ENCODE data around the gene SLC10A4. TPM values are rescaled to one million over a fixed set of nuclear protein-coding genes. Genes with fewer than 3 reads are reported as not detected.
A peak's percentile ranks its signal among the peaks of the same experiment; 100 is the strongest.
"Not testable (repeated sequence)": the region's sequence is repeated elsewhere in the genome, so short reads cannot be mapped to it uniquely, and the experiment has no call there.

The SLC10A4 gene
- total RNA-seq = not detected

GRCh38 chr4:48483006-48483776 is at the start of gene SLC10A4:
Gene SLC10A4, plus strand, starts transcription at chr4:48483343. Its CDS starts 219 bp downstream, at chr4:48483562.
- H3K27me3 Mint-ChIP-seq = peaks cover 54% of the 10 kb centered on the region
- no peaks in the 10 kb centered on the region for H3K9me3 Mint-ChIP-seq (ENCODE audit: low read depth)
- ChIA-PET CTCF (no interaction called here), POLR2A (no interaction called here)
- no peaks in the 10 kb centered on the region for H3K36me3 Mint-ChIP-seq (ENCODE audit: low read depth)
- H3K4me1 Mint-ChIP-seq = peaks cover 7% of the 10 kb centered on the region
- peak within 1 kb of the TSS; percentile 38 for H3K4me3 Mint-ChIP-seq
- intact Hi-C loops (cut with DNase I, micrococcal nuclease) = loop anchor here in 1 of 2 experiments (10.0 kb wide), 1 partner anchor 168 kb away; no protein-coding TSS in a partner anchor
- no peak within 1 kb of the TSS for H3K27ac Mint-ChIP-seq
- ATAC-seq (peak; percentile 42), DNase-seq (peak; percentile 31)

GRCh38 chr4:48436318-48436717 is 46.8 kb upstream of the SLC10A4 start:
- Mint-ChIP-seq H3K9me3 (ENCODE audit: low read depth) (no peaks in the 10 kb centered on the region), H3K4me1 (peaks cover 8% of the 10 kb centered on the region), H3K27me3 (peaks cover 2% of the 10 kb centered on the region), H3K36me3 (ENCODE audit: low read depth) (no peaks in the 10 kb centered on the region), H3K4me3 (no peak overlapping the region), H3K27ac (no peak overlapping the region)
- no peak for DNase-seq
- no peak for ATAC-seq
- CTCF ChIA-PET = interaction anchor here (0.5 kb wide), 1 partner anchor 327 kb away, joined by 4 read pairs; no protein-coding TSS in a partner anchor
- intact Hi-C loops (cut with DNase I, micrococcal nuclease) = no loop called here
- POLR2A ChIA-PET = no interaction called here

GRCh38 chr4:48439988-48440387 is 43.2 kb upstream of the SLC10A4 start:
- intact Hi-C loops (cut with DNase I, micrococcal nuclease) = no loop called here
- H3K36me3 Mint-ChIP-seq (ENCODE audit: low read depth) = no peaks in the 10 kb centered on the region
- no peaks in the 10 kb centered on the region for H3K4me1 Mint-ChIP-seq
- POLR2A ChIA-PET = interaction anchor here (0.6 kb wide), 1 partner anchor 308 kb away, joined by 7 read pairs; no protein-coding TSS in a partner anchor
- no peak for DNase-seq
- CTCF ChIA-PET = no interaction called here
- no peaks in the 10 kb centered on the region for H3K9me3 Mint-ChIP-seq (ENCODE audit: low read depth)
- no peak for ATAC-seq
- H3K27ac Mint-ChIP-seq = no peak overlapping the region
- H3K27me3 Mint-ChIP-seq = peaks cover 2% of the 10 kb centered on the region
- H3K4me3 Mint-ChIP-seq = no peak overlapping the region

- CTCF ChIA-PET; intact Hi-C loops (cut with DNase I, micrococcal nuclease); H3K27me3 Mint-ChIP-seq; H3K36me3 Mint-ChIP-seq (ENCODE audit: low read depth); H3K4me1 Mint-ChIP-seq; ATAC-seq; H3K9me3 Mint-ChIP-seq (ENCODE audit: low read depth); POLR2A ChIA-PET; H3K4me3 Mint-ChIP-seq; DNase-seq; H3K27ac Mint-ChIP-seq: not testable (repeated sequence)
Measured at GRCh38 chr4:48440914-48441313, 42.2 kb upstream of the SLC10A4 start.

- intact Hi-C loops (cut with DNase I, micrococcal nuclease) = loop anchor here (1.0 to 5.0 kb wide), 3 partner anchors 97 to 518 kb away; no protein-coding TSS in a partner anchor
- Mint-ChIP-seq H3K27me3 (no peaks in the 10 kb centered on the region), H3K9me3 (ENCODE audit: low read depth) (no peaks in the 10 kb centered on the region), H3K4me3 (no peak overlapping the region), H3K27ac (no peak overlapping the region), H3K4me1 (no peaks in the 10 kb centered on the region), H3K36me3 (ENCODE audit: low read depth) (no peaks in the 10 kb centered on the region)
- CTCF ChIA-PET = interaction anchor here (0.8 to 1.2 kb wide), 3 partner anchors 16 to 60 kb away, joined by 3 read pairs; no protein-coding TSS in a partner anchor
- POLR2A ChIA-PET = no interaction called here
- no peak for ATAC-seq
- no peak for DNase-seq
Measured at GRCh38 chr4:48445704-48446103, 37.4 kb upstream of the SLC10A4 start.

GRCh38 chr4:48446642-48447041 is 36.5 kb upstream of the SLC10A4 start:
- POLR2A ChIA-PET = no interaction called here
- intact Hi-C loops (cut with DNase I, micrococcal nuclease) = loop anchor here (1.0 to 5.0 kb wide), 3 partner anchors 96 to 517 kb away; no protein-coding TSS in a partner anchor
- Mint-ChIP-seq H3K4me3 (no peak overlapping the region), H3K27me3 (no peaks in the 10 kb centered on the region), H3K27ac (no peak overlapping the region), H3K9me3 (ENCODE audit: low read depth) (no peaks in the 10 kb centered on the region), H3K36me3 (ENCODE audit: low read depth) (no peaks in the 10 kb centered on the region), H3K4me1 (no peaks in the 10 kb centered on the region)
- ATAC-seq = no peak
- CTCF ChIA-PET = interaction anchor here (0.6 to 0.7 kb wide), 3 partner anchors 135 to 516 kb away, joined by 4 to 5 read pairs (median 4); no protein-coding TSS in a partner anchor
- no peak for DNase-seq

GRCh38 chr4:48449151-48449550 is 34.0 kb upstream of the SLC10A4 start:
- POLR2A ChIA-PET = no interaction called here

GRCh38 chr4:48450740-48451139 is 32.4 kb upstream of the SLC10A4 start:
- POLR2A ChIA-PET = no interaction called here
- CTCF ChIA-PET = no interaction called here
- H3K4me3 Mint-ChIP-seq = no peak overlapping the region
- no peak overlapping the region for H3K27ac Mint-ChIP-seq
- intact Hi-C loops (cut with DNase I, micrococcal nuclease) = no loop called here
- DNase-seq (no peak), ATAC-seq (peak; percentile 30)
- H3K27me3 Mint-ChIP-seq = no peaks in the 10 kb centered on the region
- H3K36me3 Mint-ChIP-seq (ENCODE audit: low read depth) = no peaks in the 10 kb centered on the region
- H3K4me1 Mint-ChIP-seq = no peaks in the 10 kb centered on the region
- H3K9me3 Mint-ChIP-seq (ENCODE audit: low read depth) = peaks cover 1% of the 10 kb centered on the region

More at GRCh38 chr4:48449151-48449550, 34.0 kb upstream of the SLC10A4 start:
- no peaks in the 10 kb centered on the region for H3K4me1 Mint-ChIP-seq
- H3K36me3 Mint-ChIP-seq (ENCODE audit: low read depth) = no peaks in the 10 kb centered on the region
- H3K9me3 Mint-ChIP-seq (ENCODE audit: low read depth) = no peaks in the 10 kb centered on the region
- intact Hi-C loops (cut with DNase I, micrococcal nuclease) = loop anchor here in 1 of 2 experiments (5.0 kb wide), 1 partner anchor 93 kb away; no protein-coding TSS in a partner anchor
- no peak overlapping the region for H3K4me3 Mint-ChIP-seq
- DNase-seq = no peak
- no peaks in the 10 kb centered on the region for H3K27me3 Mint-ChIP-seq
- ATAC-seq = no peak
- CTCF ChIA-PET = no interaction called here
- H3K27ac Mint-ChIP-seq = no peak overlapping the region

- H3K27ac Mint-ChIP-seq; H3K27me3 Mint-ChIP-seq; POLR2A ChIA-PET; DNase-seq; ATAC-seq; H3K36me3 Mint-ChIP-seq (ENCODE audit: low read depth); CTCF ChIA-PET; H3K9me3 Mint-ChIP-seq (ENCODE audit: low read depth); intact Hi-C loops (cut with DNase I, micrococcal nuclease); H3K4me1 Mint-ChIP-seq; H3K4me3 Mint-ChIP-seq: not testable (repeated sequence)
Measured at GRCh38 chr4:48451656-48452055, 31.5 kb upstream of the SLC10A4 start.

GRCh38 chr4:48454591-48454990 is 28.6 kb upstream of the SLC10A4 start:
- H3K4me1 Mint-ChIP-seq = no peaks in the 10 kb centered on the region
- DNase-seq = no peak
- intact Hi-C loops (cut with DNase I, micrococcal nuclease) = no loop called here
- ChIA-PET CTCF (no interaction called here), POLR2A (no interaction called here)
- peaks cover 7% of the 10 kb centered on the region for H3K9me3 Mint-ChIP-seq (ENCODE audit: low read depth)
- H3K27me3 Mint-ChIP-seq = no peaks in the 10 kb centered on the region
- no peak overlapping the region for H3K27ac Mint-ChIP-seq
- no peak for ATAC-seq
- no peak overlapping the region for H3K4me3 Mint-ChIP-seq
- H3K36me3 Mint-ChIP-seq (ENCODE audit: low read depth) = no peaks in the 10 kb centered on the region

- CTCF ChIA-PET = no interaction called here
- DNase-seq (no peak), ATAC-seq (no peak)
- intact Hi-C loops (cut with DNase I, micrococcal nuclease) = no loop called here
- no peaks in the 10 kb centered on the region for H3K4me1 Mint-ChIP-seq
- H3K36me3 Mint-ChIP-seq (ENCODE audit: low read depth) = no peaks in the 10 kb centered on the region
- H3K27me3 Mint-ChIP-seq = no peaks in the 10 kb centered on the region
- H3K27ac Mint-ChIP-seq = no peak overlapping the region
- H3K4me3 Mint-ChIP-seq = no peak overlapping the region
- POLR2A ChIA-PET = no interaction called here
- peaks cover 4% of the 10 kb centered on the region for H3K9me3 Mint-ChIP-seq (ENCODE audit: low read depth)
Measured at GRCh38 chr4:48461000-48461399, 22.1 kb upstream of the SLC10A4 start.

- ATAC-seq = no peak
- Mint-ChIP-seq H3K27ac (no peak overlapping the region), H3K4me3 (no peak overlapping the region), H3K4me1 (no peaks in the 10 kb centered on the region), H3K9me3 (ENCODE audit: low read depth) (peaks cover 4% of the 10 kb centered on the region), H3K36me3 (ENCODE audit: low read depth) (no peaks in the 10 kb centered on the region), H3K27me3 (no peaks in the 10 kb centered on the region)
- ChIA-PET CTCF (no interaction called here), POLR2A (no interaction called here)
- DNase-seq = no peak
- intact Hi-C loops (cut with DNase I, micrococcal nuclease) = no loop called here
Measured at GRCh38 chr4:48462363-48462762, 20.8 kb upstream of the SLC10A4 start.
